GM18951 (cell line): ENCODE measurements around the gene LCA5L.
"Not testable (repeated sequence)": the region's sequence is repeated elsewhere in the genome, so short reads cannot be mapped to it uniquely, and the experiment has no call there.

Source experiments
- POLR2A ChIP-seq: IDR thresholded peaks from 4 replicates; pipeline ENCODE4 v1.6.1; 2011; ENCODE audit warnings: mild to moderate bottlenecking; ENCODE audit not compliant: insufficient read length, insufficient read depth; ENCODE audit errors: extremely low read depth
- in situ Hi-C: fragments of 300-500 bp; cut with MboI; formaldehyde crosslinking; loops from one replicate; pipeline ENCODE4 v1.12.0; 2022; ENCODE audit warnings: low sequenced_read_pairs, mixed read lengths, inconsistent platforms; ENCODE audit not compliant: unreplicated experiment

LCA5L gene

GRCh38 chr21:39375446-39375845 is 70.1 kb downstream of the LCA5L start:
- in situ Hi-C loops, result no loop called here
- no peak for TF ChIP-seq POLR2A

- in situ Hi-C loops, result no loop called here
- TF ChIP-seq POLR2A, result no peak
Observed at GRCh38 chr21:39374046-39374445, 71.5 kb downstream of the LCA5L start.

GRCh38 chr21:39373634-39374033 is 71.9 kb downstream of the LCA5L start:
- no peak for TF ChIP-seq POLR2A
- in situ Hi-C loops, result no loop called here

- in situ Hi-C loops, result not testable (repeated sequence)
Observed at GRCh38 chr21:39369896-39370288, 75.7 kb downstream of the LCA5L start.

GRCh38 chr21:39367783-39368182 is 77.8 kb downstream of the LCA5L start:
- in situ Hi-C loops, result no loop called here
- no peak for TF ChIP-seq POLR2A

- TF ChIP-seq POLR2A, result no peak
- in situ Hi-C loops, result no loop called here
Observed at GRCh38 chr21:39366563-39366962, 79.0 kb downstream of the LCA5L start.

- in situ Hi-C loops, result no loop called here
- no peak for TF ChIP-seq POLR2A
Observed at GRCh38 chr21:39364949-39365348, 80.6 kb downstream of the LCA5L start.

GRCh38 chr21:39363607-39364555 is 81.7 kb downstream of the LCA5L start:
- in situ Hi-C loops, result no loop called here

GRCh38 chr21:39362733-39363132 is 82.8 kb downstream of the LCA5L start:
- TF ChIP-seq POLR2A, result no peak
- in situ Hi-C loops, result no loop called here

More at GRCh38 chr21:39363607-39364555, 81.7 kb downstream of the LCA5L start:
- no peak for TF ChIP-seq POLR2A

- in situ Hi-C loops, result no loop called here
- TF ChIP-seq POLR2A, result no peak
Observed at GRCh38 chr21:39359382-39359781, 86.2 kb downstream of the LCA5L start.
